Stimulated activated CD4-positive, alpha-beta T cell treated with anti-CD3 and anti-CD28 coated beads, Interleukin-1b, Interleukin-23, amount 100 ng/mL, for 1 hour (primary cell): Measurements from ENCODE around the gene ALKBH2.
"Not testable (repeated sequence)": the region's sequence is repeated elsewhere in the genome, so short reads cannot be mapped to it uniquely, and the experiment has no call there.

Experiments
- DNase-seq, 2 donors: peaks; one replicate each; pipeline ENCODE4 v3.0.0-alpha.2; 2020; ENCODE audit warnings: low read depth in 2 of 2

The ALKBH2 gene

DNA sequence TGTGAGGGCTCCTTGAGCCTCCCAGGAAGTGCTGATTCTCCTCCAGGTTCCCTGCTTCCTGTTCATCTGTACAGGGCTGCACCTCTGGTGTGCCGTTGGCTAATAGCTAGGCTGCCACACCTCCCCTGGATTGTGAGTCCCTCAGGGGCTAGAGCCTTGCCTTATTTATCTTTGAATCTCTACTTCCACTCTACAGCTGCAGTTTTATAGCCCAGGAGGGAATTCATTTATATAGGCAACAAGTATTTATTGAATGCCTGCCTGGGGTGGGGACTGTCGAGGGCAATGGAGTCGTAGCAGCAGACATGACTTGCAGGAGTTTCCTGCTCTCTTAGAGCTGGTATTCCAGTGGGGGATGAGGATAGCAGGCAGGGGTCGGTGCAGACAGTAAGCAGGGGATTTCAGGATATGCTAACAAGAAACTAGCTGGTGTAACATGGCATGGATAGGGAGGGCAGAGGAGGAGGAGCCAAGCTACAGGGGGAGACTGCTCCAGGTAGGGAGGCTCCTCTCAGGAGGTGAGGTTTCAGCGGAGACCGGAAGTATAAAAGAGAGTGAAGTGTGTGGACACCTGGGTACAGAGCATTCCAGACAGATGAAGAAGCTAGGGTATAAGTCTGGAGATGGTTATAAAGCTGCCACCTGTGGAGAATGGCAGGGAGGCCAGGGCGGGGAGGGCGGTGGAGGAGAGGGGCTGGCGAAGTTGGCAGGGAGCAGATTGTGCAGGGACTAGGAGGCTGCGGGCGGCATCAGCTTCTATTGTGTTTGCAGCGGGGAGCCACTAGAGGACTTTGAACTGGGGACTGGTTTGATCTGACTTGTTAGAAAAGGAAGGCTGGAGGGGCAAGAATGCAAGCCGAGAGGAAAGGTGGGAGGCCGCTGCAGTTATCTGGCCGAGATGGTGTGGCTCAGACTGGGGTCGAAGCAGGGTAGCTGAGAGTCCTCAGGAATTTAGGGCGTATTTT, 23.7 kb downstream of the ALKBH2 start:
- DNase-seq: no peak

DNA sequence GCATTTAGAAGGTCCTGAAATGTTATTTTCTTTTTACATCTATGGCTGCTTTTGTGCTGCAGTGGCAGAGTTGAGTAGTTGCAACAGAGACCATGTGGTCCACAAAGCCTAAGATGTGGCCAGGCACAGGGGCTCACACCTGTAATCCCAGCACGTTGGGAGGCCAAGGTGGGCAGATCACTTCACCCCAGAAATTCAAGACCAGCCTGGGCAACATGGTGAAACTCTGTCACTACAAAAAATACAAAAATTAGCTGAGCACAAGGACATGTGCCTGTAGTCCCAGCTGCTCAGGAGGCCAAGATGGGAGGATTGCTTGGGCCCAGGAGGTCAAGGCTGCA, 27.4 kb downstream of the ALKBH2 start:
- DNase-seq: no peak

DNA sequence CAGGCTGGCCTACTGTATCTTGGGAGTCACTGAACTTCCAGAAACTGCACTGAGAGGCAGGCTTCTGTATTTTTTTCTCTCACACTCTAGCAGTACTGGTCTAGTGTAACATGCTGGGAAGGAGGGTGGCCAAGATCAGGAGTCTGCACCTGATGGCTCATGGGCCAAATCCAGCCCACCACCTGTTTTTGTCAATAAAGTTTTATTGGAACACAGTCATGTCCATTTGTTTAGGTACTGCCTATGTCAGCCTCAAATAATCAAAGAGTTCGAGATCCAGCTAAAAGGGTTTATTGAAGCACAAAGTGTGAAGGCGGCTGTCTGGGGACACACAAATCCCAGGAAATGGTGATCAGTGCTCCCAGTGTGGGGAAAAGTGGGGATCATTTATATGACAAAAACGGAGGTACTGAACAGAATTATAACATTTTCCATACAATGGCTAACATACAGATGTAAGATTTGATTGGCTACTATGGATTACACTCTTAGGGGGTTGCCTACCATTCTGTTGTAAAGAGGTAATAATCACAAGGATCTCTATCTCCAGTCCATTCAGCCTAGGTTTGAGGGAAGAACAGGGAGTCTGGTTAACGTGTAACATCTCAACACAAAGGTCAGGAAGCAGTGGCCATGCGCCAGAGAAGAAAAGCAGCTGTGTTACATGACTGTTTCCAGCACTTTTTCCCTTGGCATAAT, 28.0 kb downstream of the ALKBH2 start:
- no peak for DNase-seq

DNA sequence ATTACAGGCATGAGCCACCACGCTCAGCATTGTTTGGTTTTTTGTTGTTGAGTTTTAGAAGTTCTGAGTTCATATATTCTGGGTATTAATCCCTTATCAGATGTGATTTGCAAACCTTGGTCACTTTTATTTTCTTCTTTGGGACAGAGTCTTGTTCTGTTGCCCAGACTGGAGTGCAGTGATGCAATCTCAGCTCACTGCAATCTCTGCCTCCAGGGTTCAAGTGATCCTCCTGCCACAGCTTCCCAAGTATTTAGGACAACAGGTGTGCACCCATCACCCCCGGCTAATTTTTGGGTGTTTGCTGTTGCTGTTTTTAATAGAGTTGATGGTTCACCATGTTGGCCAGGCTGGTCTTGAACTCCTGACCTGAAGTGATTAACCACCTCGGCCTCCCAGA, 29.1 kb downstream of the ALKBH2 start:
- no peak for DNase-seq

DNA sequence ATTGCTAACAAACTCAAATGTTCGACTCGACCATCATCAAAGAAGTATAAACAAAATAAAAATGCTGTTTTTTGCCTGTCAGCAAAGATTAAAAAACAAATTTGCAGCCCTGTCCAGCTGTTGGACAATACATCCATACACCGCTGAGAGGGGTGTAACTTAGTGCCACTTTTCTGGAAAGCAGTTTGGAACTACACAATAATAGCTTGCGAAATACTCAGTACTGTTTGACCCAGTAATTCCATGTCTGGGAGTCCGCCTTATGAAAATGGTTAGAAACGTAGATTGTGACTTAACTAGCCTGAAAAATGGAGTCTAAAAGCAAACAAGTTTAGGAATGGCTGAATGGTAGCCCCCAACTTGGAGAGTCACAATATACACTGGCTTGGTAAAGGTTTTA, 34.5 kb downstream of the ALKBH2 start:
- DNase-seq: no peak

DNA sequence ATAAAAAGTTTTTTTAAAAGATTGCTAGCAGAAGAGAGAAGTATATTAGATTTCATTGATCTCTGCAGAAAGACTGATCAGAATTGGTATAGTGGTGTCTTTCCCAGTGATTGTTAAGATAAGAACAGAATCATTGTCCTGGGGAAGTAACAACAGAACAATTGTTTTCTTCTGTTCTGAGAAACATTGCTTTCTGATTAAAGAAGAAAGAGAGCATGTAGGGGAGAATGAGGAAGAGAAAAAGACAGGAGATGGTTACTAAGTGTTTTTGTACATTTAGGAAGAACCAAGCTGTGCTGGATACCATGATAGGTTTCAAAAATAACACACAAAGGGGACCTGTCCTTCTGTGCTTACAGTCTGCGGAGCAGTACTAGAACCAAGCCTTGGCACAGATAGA, 35.9 kb downstream of the ALKBH2 start:
- DNase-seq: no peak

DNA sequence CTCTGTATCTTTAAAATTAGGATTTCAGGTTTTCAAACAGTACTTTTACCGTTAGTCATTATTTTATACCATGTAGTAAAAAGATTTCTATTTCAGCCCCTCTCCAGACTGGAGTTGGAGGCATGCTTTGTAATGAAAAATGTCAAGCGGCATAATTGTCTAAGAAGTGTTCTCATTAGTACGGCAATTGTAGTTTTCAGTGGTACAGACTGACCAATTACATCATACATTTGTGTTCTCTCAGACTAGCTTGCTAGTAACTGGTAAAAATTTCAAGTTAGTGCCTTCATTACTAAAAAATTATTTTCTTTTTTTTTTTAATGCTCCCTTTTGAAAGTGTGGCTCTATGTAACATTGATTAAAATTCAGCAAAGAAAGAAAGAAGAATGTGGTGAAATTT, 36.4 kb downstream of the ALKBH2 start:
- DNase-seq: no peak

DNA sequence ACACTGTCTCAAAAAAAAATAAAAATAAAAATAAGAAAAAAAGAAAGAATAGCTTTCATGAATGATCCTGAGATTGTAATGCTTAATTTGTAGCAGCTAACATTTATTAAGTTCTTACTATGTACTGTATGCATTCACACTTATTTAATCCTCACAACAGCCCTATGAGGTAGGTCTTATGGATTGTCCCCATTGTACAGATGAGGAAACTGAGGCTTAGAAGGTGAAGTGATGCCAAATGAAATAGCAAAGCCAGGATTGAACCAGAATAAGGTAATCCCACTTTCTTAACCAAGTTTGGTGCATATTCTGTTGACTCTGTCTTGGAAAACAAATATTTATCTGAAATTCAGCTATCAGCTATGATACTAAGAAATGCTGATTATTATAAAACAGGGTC, 38.8 kb downstream of the ALKBH2 start:
- no peak for DNase-seq

DNA sequence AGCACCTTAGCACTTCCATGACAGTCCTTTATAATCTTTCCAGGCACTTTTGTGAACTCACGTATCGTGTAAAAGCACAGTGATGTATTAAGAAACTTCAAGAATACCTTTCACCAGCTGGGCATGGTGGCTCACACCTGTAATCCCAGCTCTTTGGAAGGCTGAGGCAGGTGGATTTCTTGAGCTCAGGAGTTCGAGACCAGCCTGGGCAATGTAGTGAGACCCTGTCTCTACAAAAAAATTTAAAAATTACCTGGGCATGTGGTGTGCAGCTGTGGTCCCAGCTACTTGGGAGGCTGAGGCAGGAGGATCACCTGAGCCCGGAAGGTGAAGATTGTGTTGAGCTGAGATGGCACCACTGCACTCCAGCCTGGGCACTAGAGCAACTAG, 39.2 kb downstream of the ALKBH2 start:
- not testable (repeated sequence) for DNase-seq

DNA sequence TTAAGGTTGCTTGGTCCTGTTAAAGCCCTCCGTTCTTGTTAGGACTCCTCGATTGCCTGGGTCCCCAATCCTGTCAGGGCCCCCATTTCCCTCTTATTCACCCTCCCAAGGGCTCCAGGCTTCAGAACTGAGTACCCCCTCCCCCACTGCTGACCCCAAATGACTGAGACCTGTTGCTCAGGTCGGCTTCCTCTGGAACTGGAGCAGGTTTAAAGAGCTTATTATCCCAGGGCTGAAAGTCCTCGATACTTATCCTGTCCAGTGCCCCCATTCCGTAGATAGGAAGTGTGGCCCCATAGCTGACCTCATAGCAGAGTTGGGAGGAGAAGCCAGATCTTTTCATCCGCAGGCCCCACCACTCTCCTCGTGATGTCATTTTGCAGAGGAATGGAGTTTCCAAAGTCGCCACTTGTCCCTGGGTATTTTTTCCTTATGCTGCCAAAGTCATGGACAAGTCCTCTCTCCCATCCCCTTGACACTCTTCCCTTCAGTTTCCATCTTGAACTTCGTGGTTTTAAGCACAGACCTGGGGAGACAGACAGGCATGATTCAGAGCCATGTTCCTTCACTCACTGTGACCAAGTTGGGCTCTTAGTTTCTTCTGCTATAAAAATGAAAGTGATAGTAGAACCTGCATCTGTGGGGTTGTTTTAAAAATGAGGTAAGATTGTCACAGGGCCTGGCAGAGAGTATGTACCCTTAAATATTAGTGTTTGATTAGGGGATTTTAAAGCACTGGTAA, 39.7 kb downstream of the ALKBH2 start:
- DNase-seq: no peak

DNA sequence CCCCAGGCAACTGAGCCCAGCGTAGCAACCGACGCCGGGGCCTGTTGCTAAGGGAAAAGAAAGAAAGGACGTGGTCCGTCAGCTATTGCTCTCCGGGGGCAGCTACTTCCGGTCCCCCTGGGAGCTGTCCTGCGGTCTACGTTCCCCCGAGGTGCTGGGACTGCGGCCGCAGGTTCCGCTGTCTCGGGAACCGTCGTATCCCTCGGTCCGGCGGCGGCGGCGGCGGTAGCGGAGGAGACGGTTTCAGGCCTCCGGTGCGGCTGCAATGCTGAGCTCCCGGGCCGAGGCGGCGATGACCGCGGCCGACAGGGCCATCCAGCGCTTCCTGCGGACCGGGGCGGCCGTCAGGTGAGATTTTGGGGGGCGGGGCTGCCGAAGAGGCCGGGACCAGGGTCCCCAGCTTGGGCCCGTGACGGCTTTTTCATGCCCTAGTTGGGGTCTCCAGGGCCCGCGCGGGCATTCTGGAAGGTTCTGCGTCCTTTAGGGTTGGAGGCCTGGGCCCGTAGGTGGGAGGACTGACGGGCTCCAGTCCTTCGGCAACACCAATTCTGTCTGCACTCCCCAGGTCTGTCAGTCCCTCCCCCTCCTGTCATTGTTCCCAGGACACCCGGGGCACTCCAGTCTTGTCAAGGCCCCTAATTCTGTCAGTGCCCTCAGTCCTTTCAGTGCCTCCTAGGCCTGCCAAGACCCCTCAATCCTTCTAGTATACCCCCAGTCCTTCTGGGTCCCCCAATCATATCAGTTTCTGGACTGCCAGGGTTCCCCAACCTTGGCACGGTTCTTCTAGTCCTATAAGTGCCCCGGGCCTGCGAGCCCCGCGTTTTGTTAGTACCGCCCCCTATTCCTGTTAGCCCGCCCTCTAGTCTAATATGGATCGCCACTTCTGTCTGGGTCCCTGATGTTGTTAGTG, 40.6 kb downstream of the ALKBH2 start, which contains the start of gene USP30:
USP30 (plus strand) TSS at position 163 of the 910 bp plus-strand sequence; CDS start at position 266, 103 bp downstream.
- peak; percentile 60 to 70 for DNase-seq

DNA sequence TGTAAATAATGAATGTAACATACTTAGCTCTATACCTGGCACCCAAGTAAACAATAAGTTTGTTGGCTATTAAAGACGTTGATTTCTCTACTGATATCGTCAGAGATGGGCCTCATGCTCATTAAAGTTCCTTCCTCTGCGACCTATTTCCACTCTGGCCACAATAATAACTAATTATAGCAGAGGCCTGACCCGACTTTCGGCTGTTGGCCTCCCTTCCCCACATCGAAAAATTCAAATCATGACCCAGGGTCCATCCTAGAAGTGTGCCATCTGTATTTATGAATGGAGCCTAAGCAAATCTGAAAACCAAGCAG, 41.2 kb downstream of the ALKBH2 start:
- DNase-seq: no peak

DNA sequence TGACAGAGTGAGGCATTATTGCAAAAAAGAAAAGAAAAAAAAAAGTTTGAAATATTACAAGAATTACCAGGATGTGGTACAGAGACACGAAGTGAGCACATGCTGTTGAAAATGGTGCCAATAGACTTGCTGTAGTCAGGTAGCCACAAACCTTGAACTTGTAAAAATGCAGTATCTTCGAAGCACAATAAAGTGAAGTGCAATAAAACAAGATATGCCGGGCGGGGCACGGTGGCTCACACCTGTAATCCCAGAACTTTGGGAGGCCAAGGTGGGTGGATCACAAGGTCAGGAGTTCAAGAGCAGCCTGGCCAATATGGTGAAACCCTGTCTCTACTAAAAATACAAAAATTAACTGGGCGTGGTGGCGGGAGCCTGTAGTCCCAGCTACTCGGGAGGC, 43.5 kb downstream of the ALKBH2 start:
- not testable (repeated sequence) for DNase-seq

DNA sequence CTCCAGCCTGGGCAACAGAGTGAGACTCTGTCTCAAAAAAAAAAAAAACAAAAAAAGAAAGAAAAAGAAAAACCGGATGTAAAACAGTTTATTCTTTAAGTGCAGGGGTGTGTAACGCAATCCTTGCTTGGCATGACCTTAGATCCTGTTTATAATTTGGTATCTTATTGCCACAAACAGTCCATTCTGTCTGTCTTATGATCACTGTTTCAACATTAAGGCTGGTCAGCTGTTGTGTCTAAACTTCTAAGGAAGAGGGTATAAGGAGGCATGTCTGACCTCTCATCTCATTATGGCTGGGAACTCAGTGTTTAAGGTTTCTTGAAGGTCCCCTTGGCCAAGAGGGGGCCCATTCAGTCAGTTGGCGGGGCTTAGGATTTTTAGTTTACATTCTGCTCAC, 44.6 kb downstream of the ALKBH2 start:
- DNase-seq: not testable (repeated sequence)

DNA sequence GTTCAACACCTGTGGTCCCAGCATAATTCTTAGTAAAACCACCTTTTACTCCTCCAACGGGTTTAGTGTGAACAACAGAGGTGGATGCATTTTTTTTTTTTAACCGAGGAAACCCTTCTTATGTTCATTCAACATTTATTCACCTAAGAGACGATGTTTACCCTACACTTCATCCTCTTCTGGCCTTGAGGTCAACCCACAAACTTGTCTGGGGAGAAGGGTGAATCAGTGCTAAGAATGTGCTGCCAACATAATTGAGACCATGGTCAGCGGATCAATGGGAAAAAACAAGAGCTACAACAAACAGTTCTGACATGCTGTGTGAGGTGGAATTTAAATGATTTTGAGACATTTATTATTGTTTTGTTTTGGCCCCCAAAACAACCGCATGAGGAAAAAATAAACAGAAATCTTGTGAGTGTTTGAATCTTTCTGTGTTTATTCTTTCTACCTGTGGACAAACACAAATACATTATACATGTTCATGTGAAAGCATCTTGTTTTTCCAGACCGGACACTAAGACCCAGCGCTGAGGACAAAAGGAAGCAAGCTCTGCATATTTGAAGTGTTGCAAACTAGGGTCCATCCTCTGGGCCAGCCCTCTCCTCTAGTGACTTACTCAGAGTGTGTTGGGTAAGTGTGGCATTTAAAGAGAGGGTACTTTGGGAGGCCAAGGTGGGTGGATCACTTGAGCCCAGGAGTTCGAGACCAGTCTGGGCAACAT, 46.0 kb downstream of the ALKBH2 start:
- DNase-seq: no peak

DNA sequence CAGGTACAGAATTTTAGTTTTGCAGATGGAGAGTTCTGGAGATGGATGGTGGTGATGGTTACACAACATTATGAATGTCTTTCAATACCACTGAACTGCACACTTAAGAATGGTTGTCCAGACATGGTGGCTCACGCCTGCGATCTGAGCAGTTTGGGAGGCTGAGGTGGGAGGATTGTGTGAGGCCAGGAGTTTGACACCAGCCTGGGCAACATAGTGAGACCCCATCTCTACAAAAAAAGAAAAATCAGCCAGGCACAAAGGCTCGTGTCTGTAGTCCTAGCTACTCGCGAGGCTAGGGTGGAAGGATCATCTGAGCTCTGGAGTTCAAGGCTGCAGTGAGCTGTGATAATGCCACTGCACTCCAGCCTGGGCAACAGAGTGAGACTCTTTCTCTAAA, 49.0 kb downstream of the ALKBH2 start:
- no peak for DNase-seq
